ENCODE data around the gene KCNAB1.

DNA sequence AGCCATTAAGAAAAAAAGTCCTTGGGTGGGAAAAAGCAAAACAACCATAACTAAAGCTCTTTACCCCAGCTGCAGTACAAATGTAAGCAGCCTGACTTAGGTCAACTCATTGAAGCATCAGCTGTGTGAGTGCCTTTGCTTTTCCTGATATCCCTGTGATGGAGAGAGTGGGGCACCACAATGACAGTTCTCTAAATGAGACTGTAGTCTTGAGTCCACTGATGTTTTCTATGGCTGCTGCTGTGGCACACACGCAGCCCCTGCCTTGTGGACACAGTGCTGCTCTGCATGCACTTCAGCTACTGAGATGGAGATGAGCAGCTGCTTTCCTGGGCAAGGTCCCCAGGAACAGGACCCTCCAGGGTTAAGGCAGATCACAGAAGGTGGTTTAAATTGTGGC is 173.2 kb downstream of the KCNAB1 start:
- TF ChIP-seq SP1 (IDR thresholded peaks at IDR 0.05) (no peak), FOXK2 (IDR thresholded peaks at IDR 0.05) (no peak), TARDBP (IDR thresholded peaks at IDR 0.05) (no peak), BHLHE40 (IDR thresholded peaks at IDR 0.05; ENCODE audit: borderline replicate concordance) (no peak), SUZ12 (IDR thresholded peaks at IDR 0.05) (no peak), ELF4 (IDR thresholded peaks at IDR 0.05) (no peak), HDGF (IDR thresholded peaks at IDR 0.05; ENCODE audit: borderline replicate concordance) (no peak), FOXM1 (IDR thresholded peaks at IDR 0.05; ENCODE audit: borderline replicate concordance) (no peak), ARNT (IDR thresholded peaks at IDR 0.05) (no peak), NFRKB (IDR thresholded peaks at IDR 0.05) (no peak), FOXA1 (IDR thresholded peaks at IDR 0.05) (no peak), CTBP1 (IDR thresholded peaks at IDR 0.05; ENCODE audit: borderline replicate concordance) (no peak), L3MBTL2 (conservative IDR thresholded peaks at IDR 0.05) (no peak)
- TF ChIP-seq, protein P1, sequence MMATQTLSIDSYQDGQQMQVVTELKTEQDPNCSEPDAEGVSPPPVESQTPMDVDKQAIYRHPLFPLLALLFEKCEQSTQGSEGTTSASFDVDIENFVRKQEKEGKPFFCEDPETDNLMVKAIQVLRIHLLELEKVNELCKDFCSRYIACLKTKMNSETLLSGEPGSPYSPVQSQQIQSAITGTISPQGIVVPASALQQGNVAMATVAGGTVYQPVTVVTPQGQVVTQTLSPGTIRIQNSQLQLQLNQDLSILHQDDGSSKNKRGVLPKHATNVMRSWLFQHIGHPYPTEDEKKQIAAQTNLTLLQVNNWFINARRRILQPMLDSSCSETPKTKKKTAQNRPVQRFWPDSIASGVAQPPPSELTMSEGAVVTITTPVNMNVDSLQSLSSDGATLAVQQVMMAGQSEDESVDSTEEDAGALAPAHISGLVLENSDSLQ (IDR thresholded peaks at IDR 0.05): no peak

Measured in HEK293T (cell line).